HFFc6 (cell line): ENCODE measurements around the gene SLC19A1. TPM values are rescaled to one million over a fixed set of nuclear protein-coding genes. Genes with fewer than 3 reads are reported as not detected.

ENCODE experiments used
- DNase-seq: peaks from one replicate; pipeline ENCODE4 v3.0.0-alpha.2; 2018
- H3K27ac Mint-ChIP-seq: 2 replicates; pipeline ENCODE4 v1.8.0; 2020; ENCODE audit warnings: mild to moderate bottlenecking, mixed read lengths
- H3K27me3 Mint-ChIP-seq: 2 replicates; pipeline ENCODE4 v1.8.0; 2021; ENCODE audit warnings: mild to moderate bottlenecking, moderate library complexity, mixed read lengths; ENCODE audit not compliant: insufficient read depth
- H3K36me3 Mint-ChIP-seq: 2 replicates; pipeline ENCODE4 v1.8.0; 2021; ENCODE audit warnings: low read depth, mixed read lengths
- H3K4me1 Mint-ChIP-seq: 2 replicates; pipeline ENCODE4 v1.8.0; 2020; ENCODE audit warnings: low read depth, mixed read lengths
- H3K4me3 Mint-ChIP-seq: 2 replicates; pipeline ENCODE4 v1.8.0; 2020; ENCODE audit warnings: mild to moderate bottlenecking, moderate library complexity, mixed read lengths
- H3K9me3 Mint-ChIP-seq: 2 replicates; pipeline ENCODE4 v1.8.0; 2020; ENCODE audit warnings: mild to moderate bottlenecking, mixed read lengths
- CTCF ChIP-seq: fragments of 200-600 bp; sonication (generic); IDR thresholded peaks from 2 replicates; pipeline ENCODE4 v1.5.0; 2021; ENCODE audit warnings: antibody characterized with exemption, mild to moderate bottlenecking
- total RNA-seq, 6 experiments: library from RNA; stranded (reverse); fragmentation: NEBNext Ultra II Directional; extraction: Animal tissue kit (Norgen Biotek cat#: 25700); gene quantifications; 2 replicates in 1 of 6; 3 replicates in 5 of 6; pipeline ENCODE4 v1.2.3, GENCODE V29; 2021

The SLC19A1 gene
- total RNA-seq, 6 experiments from 2014 or later, result 12.3 to 15.9 (median 14.6) TPM

DNA sequence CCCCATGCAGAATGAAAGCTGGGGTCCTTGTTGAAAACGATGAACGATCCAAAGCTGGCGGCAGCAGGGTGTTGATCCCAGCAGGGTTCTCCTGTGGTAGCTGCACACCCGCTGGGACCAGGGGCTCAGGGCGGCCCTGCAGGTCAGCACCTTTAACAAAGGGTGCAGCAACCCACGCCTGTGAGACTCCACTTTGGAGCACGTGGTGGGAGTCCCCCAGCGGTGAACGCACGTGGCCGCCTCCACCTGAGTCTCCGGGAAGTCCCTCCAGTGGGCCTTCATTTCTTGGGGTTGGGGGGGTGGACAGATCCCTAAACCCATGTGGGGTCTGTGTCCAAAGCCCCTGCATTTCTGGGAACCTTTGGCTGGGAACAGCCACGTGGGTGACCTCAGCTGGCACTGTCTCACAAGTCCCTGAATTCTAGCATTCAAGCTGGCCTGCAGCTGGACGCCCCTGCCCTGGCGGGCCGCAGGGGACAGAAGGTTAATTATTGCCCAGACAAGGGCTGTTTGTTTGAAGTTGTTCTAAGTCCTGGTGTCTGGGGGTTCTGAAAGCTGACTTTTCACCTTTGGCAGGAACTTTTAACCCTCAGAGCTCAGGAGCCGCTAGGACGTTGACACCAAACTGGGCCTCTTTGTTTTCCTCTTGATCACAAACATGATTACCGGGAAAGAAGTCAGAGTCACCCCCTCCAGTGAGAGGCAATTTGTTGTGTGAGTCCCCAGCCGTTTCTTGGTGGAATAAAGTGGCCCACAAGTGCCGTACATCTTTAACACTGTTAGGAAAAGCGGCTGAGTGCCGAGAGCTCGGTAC is 72.8 kb downstream of the SLC19A1 start:
- no peak for TF ChIP-seq CTCF
- DNase-seq, result no peak
- Mint-ChIP-seq H3K36me3 (peaks cover 13% of the 10 kb centered on the region), H3K27me3 (no peaks in the 10 kb centered on the region), H3K27ac (peak overlapping the region; percentile 97), H3K4me1 (peaks cover 30% of the 10 kb centered on the region), H3K9me3 (no peaks in the 10 kb centered on the region), H3K4me3 (peak overlapping the region; percentile 64)

DNA sequence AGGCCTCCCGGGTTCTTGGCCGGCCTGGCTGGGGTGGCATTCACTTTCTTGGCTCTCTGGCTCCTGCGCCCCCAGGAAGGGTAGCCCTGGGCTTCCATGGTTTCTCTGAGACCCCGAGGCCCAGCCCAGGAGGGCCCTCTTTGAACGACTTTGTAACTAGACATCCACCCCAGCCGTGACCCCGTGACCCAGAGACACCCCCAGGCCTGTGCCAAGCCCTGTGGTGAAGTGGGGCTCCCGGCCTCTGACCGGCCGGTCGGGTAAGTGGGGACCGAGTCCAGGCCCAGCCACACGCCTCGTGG is 73.3 kb downstream of the SLC19A1 start:
- Mint-ChIP-seq H3K27me3 (no peaks in the 10 kb centered on the region), H3K4me3 (no peak overlapping the region), H3K36me3 (peaks cover 7% of the 10 kb centered on the region), H3K27ac (no peak overlapping the region), H3K4me1 (peaks cover 30% of the 10 kb centered on the region), H3K9me3 (no peaks in the 10 kb centered on the region)
- no peak for DNase-seq
- no peak for TF ChIP-seq CTCF

GRCh38 chr21:45468051-45468970 is 73.9 kb downstream of the SLC19A1 start:
- H3K9me3 Mint-ChIP-seq, result no peaks in the 10 kb centered on the region
- H3K27me3 Mint-ChIP-seq, result no peaks in the 10 kb centered on the region
- TF ChIP-seq CTCF, result no peak
- H3K4me3 Mint-ChIP-seq, result no peak overlapping the region
- peaks cover 30% of the 10 kb centered on the region for H3K4me1 Mint-ChIP-seq
- no peak for DNase-seq
- H3K36me3 Mint-ChIP-seq, result peaks cover 6% of the 10 kb centered on the region; the same call in 1 of the 2 replicates
- H3K27ac Mint-ChIP-seq, result no peak overlapping the region

DNA sequence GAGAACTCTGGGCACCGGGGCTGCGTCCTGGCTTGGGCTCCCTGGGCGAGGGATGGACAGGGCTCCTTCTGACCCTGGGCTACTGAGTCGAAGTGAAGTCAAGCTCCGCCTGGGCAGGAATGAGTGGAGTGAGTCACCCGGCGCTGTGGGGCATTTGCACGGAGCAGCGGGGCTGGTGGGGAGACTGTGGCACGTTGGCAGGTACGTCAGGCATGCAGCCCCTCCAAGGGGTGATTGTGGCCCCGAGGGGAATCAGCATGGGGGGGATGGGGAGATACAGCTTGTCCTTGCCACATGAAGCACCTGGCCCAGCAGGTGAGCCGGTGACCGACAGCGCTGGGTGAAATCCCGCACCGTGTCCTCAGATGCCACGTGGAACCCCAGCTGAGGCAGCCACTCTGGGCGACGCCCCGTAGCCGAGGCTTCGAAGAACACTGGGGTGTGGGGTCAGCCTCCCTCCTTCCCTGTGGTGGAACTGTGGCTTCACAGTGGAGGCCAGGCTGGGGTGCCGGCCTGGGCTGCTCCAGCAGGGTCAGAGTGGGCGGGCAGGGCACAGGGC is 74.9 kb downstream of the SLC19A1 start:
- H3K9me3 Mint-ChIP-seq, result peaks cover 3% of the 10 kb centered on the region; the same call in 1 of the 2 replicates
- peaks cover 13% of the 10 kb centered on the region for H3K36me3 Mint-ChIP-seq
- no peak for DNase-seq
- H3K27me3 Mint-ChIP-seq, result peaks cover under 1% of the 10 kb centered on the region; the same call in 1 of the 2 replicates
- H3K27ac Mint-ChIP-seq, result peak overlapping the region; percentile 40; the same call in 1 of the 2 replicates
- TF ChIP-seq CTCF, result no peak
- peaks cover 34% of the 10 kb centered on the region for H3K4me1 Mint-ChIP-seq
- H3K4me3 Mint-ChIP-seq, result no peak overlapping the region; the same call in 1 of the 2 replicates

DNA sequence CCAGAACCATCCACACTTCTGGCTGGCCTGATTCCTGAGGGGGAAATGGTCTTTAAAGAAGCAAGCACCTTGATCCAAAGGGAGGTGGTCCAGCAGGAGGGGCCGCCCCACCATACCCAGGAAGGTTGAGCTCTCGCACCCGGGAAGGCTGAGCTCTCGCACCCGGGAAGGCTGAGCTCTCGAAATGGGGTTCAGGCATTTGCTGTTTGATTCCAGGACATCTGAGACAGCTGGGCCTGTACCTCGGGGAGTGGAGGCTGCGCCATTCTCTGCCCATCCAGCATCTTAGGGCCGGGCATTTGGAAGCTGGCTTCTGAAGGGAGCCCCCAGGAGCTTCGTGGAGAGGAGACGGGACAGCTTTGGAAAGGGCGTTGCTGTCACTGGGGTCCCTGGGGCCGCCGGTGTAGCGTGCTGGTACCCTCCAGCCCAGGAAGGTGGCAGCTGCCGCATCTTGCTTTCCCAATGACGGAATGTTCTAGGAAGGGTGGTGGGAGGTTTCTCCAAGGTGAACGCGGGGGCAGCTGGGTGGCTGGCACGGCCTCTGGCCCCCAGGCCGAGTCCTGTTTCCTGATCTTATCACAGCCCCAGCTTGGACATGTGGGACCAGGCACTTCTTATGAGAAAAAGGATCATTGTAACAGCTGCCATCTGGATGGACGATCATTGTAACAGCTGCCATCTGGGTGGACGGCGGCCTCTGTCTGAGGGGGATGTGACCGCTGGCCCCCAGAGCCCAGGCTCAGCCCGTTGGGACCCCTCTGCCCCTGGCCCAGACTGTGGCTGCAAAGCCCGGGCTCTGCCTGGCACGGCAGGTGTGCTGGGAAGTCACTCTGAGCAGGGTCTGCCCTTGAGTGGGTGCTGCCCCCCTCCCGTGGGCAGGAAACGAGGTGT is 75.7 kb downstream of the SLC19A1 start:
- Mint-ChIP-seq H3K27me3 (peaks cover 3% of the 10 kb centered on the region; the same call in 1 of the 2 replicates), H3K27ac (no peak overlapping the region; the same call in 1 of the 2 replicates), H3K9me3 (peaks cover 10% of the 10 kb centered on the region), H3K4me3 (no peak overlapping the region), H3K4me1 (peaks cover 38% of the 10 kb centered on the region), H3K36me3 (peaks cover 20% of the 10 kb centered on the region)
- no peak for TF ChIP-seq CTCF
- DNase-seq, result no peak
